ENCODE results near the gene GNPTAB.
"Not testable (repeated sequence)": the region's sequence is repeated elsewhere in the genome, so short reads cannot be mapped to it uniquely, and the experiment has no call there.

DNA sequence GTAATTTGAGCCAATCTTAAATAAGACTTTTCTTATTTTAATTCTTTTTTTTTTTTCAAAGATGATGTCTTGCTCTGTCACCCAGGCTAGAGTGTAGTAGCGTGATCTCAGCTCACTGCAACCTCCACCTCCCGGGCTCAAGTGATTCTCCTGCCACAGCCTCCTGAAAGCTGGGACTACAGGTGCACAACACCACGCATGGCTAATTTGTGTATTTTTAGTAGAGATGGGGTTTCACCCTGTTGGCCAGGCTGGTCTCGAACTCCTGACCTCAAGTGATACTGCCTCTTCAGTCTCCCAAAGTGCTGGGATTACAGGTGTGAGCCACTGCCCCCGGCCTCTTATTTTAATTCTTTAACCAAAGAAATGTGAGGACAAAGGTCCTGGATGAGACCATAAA is 25.9 kb upstream of the GNPTAB start:
- not testable (repeated sequence) for TF ChIP-seq CTCF (IDR thresholded peaks at IDR 0.05; ENCODE audit: insufficient read depth, low read depth, low read length); EZH2 (IDR thresholded peaks at IDR 0.05; ENCODE audit: insufficient read depth, low read length)

All from astrocyte (in vitro differentiated cells and primary cell).